ENCODE measurements around the gene GRIN2A. TPM values are rescaled to one million over a fixed set of nuclear protein-coding genes. Genes with fewer than 3 reads are reported as not detected.

GRIN2A gene
- total RNA-seq: 0.74 TPM
- long read RNA-seq: 0 reads

DNA sequence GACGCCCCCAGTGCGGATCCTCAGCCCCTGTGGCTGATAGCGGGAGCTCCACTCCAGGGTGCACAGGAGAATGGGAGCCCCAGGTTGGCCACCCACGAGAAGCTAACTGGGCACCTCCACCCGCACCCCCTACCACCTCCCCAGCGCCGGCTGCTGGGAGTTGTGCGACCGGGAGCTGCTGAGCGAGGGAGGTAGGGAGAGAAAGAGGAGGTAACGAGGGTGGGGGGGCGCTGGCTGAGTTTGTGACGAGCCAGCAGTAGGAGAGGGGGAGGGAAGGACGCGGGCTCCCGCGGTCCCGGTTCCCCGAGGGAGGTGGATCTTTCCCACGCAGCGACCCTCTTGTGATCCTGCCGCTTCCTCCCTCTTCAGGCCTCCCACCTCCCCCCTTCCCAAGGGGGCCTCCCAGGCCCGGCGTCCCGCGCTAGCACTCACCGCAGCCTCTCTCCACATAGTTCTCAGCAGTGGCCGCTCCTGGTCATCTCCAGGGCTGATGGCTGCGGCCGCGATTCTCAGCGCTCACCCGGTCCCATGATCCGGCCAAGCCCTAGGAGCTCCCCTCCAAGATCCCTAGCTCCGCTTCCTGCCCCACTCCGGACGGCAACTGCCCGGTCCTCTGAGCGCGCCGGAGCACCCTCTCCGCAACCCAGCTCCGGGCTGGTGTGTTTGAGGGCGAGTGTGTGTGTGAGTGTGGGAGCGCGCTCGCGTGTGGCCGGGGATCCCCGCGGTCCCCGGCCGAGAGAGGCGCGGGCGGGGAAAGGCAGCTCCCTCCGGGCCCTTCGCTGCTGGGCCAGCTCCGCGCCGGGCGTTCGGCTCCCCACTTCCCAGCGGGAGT is at the start of gene GRIN2A:
Gene GRIN2A, minus strand, starts transcription at position 207 of the 832 bp plus-strand sequence. CDS start 2,017 bp downstream, outside the sequence.
- no peak for DNase-seq (ENCODE audit: low spot score)

DNA sequence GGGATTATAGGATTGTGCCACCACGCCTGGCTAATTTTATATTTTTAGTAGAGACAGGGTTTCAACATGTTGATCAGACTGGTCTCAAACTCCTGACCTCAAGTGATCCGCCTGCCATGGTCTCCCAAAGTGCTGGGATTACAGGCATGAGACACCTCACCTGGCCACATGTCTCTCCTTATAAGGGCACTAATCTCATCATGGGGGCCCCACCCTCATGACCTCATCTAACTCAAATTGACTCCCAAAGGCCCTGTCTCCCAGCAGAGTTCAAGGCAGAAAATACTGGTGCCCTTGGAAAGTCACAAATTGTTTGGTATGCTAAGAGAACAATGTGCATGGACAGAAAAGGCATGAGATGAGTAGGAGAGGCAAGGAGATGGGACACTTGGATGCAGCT is 49.3 kb upstream of the GRIN2A start:
- no peak for DNase-seq (ENCODE audit: low spot score)

DNA sequence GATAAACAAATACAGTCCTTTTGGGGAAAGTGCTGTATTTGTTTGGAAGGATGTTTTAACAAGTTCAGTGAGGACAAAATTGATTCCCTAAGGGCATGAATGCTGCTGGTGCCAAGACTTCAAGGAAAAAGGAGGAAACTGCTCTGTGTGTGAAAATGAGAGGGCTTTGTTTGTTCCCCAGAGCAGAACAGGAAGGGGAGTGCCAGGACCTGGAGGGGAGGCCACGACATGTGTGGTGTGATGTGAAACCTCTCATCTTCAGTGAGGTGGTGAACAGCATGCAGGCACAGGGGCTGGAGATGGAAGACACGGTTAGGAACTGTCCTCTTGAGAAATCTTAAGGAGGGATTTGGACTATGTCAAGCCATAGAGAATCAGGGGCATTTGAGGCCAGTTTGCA is 46.6 kb upstream of the GRIN2A start:
- no peak for DNase-seq (ENCODE audit: low spot score)

DNA sequence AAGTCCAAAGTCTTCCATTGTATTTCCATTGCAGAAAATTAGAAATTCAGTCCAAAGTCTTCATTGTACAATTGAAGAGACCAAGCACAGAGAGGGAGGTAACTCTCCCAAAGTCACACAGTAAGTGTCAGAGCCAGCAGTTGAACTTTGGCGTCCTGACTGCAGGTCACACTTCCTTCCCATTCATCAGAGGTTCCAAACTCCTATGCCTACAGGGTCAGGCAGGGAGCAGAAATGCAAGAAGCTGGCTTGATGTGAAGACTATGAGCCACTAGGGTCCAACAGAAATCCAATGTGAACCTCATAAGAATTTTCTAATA is 44.7 kb upstream of the GRIN2A start:
- DNase-seq (ENCODE audit: low spot score): no peak

DNA sequence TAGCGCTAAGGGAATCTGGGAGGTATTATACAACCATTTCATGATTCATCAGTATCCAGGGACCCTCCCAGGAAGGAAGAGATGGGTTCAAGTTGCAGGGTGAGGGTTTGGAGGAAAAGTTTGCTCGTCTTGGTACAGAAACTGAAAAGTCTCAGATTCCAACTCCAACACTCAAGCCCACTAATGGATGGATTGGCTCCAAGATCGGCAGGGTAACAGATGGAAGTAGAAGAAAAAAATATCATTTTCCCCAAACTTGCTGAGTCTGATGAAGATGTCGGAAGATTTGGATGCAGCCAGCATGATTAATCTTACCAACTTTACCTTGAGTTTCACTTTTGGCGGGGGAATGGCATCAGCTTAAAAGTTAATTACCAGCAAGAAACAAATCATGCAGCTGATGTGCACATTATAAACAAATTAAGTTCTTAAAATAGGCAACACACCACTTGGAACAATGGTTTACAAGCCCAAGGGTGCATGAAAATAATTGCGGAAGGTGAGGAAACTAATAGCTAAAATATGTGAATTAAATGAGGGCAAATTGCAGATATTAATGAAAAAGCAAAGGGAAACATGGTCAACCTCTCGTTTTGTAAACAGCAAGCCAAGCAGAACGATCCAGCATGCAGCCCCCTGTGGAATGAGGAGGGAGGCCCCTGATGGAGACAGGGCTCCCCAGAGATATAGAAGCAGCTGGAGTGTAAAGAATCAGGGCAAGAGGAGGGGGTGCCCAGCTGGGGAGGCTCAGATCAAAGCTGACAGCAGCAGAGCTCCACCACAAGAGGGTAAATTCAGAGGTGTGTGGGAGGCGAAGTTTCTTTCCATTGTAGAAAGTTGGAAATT is 44.1 kb upstream of the GRIN2A start:
- DNase-seq (ENCODE audit: low spot score): no peak

DNA sequence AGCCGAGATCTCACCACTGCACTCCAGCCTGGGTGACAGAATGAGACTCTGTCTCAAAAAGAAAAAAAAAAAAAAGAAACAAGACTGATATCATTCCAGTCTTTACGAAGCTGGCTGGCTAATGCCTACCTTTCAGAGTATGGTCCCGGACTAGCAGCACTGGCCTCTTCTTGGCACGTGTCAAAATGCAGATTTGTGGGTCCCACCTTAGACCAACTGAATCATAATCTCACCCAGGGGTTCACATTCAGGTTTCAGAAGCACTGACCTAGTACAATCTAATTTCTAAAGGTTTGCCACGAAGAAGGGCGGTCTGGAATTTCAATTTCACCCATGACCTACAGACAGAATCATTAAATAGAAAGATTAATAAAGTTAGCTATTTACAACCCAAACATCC is 43.4 kb upstream of the GRIN2A start:
- no peak for DNase-seq (ENCODE audit: low spot score)

DNA sequence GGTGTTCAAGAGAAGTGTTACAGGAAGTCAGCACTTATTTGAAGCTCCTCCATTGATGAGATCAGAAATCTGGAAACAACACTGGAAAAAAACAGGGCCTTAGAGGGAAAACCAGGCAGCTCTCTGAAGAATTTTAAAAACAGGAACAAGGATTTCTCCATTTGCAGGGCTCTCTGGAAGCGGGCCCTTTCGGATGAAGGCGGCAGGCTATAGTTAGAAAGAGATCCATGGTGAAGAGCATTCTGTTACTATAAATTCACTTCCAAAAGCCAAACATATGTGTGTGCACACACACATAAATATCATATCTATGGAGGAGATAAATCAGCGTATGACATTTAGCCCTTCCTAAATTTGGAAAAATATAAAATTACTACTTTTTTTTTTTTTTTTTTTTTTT is 42.6 kb upstream of the GRIN2A start:
- DNase-seq (ENCODE audit: low spot score): no peak

DNA sequence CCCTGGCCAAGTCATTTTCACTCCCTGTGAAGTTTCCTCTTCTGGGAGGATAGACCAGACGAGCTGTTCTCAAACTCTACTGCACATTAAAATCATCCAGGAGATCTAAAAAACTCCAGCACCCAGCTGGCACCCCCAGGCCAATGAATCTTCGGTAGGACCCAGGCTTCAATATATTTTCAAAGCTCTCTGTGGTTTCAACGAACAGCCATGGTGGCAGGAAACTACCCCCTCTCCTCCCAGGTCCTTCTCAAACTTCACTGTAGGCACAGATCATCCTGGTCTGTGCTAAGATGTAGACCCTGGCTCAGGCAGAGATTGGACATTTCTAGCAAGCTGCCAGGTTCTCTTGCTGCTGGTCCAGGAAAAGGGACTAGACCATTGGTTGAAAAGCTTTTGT is 38.7 kb upstream of the GRIN2A start:
- no peak for DNase-seq (ENCODE audit: low spot score)

DNA sequence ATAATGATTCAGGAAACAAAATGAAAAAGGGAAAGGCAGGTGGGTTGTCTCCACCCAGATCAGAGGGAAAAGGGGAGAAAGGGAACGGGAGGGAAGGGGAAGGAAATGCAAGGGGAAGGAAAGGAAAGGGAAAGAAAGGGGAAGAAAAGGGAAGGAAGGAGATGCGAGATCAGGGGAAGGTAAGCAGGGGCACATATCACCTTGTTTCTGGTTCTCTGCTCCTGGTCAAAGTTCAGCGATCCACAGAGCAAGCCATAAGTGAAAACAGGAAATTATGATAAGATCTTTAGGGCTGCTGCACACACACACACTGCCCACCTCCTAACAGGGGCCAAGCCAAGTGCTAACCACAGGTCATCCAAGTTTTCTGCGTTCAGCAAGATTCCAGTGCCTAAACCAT is 37.5 kb upstream of the GRIN2A start:
- no peak for DNase-seq (ENCODE audit: low spot score)

DNA sequence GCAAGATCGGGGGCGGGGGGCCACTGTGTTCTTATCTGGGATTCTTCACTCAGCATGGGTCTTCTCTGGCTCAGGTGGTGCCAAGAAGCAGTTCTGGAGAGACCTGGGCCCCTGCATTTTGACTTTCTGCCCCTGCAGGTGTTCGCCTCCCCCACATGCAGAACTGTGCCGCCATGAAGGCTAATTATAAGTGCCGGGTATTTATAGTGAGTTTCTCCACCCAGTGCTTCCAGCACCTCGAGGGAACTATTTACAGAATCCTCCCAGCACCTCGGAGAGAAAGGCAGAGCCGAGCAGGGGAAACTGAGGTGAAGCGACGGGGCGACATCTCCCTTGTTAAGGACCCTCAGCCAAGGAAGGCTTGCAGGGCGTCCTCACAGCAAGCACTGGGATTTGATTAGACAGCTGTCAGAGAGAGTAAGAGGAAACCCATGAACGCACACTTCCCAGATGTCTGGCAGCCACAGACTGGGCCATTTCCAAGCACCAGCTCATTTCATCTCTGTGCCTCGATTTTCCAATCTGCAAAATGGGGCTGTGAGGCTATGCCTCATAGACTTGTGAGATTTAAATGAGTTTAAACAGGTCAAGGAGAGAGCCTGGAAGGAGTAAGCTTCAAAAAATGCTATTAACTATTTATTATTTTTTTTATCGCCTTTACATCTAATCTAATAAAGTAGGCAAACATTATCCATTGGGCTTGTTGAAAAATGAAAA is 36.4 kb upstream of the GRIN2A start:
- DNase-seq (ENCODE audit: low spot score): no peak

DNA sequence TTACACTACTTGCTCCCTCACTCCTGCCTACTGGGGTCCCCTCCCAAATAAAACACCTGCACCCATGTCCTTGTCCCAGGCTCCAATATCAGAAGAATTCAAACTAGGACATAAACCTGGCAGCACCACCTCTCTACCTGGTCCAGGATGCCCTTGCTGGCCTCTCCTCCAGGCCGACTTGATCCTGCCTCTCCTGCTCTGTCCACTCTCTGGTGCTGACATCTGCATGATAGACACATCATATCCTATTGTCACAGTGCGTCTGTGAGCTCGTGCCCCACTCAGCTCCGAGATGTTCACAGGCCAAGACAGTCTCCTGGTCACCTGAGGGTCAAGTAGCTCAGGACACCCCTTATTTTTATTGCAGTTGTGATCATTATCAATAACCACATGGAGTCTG is 31.5 kb upstream of the GRIN2A start:
- DNase-seq (ENCODE audit: low spot score): no peak

DNA sequence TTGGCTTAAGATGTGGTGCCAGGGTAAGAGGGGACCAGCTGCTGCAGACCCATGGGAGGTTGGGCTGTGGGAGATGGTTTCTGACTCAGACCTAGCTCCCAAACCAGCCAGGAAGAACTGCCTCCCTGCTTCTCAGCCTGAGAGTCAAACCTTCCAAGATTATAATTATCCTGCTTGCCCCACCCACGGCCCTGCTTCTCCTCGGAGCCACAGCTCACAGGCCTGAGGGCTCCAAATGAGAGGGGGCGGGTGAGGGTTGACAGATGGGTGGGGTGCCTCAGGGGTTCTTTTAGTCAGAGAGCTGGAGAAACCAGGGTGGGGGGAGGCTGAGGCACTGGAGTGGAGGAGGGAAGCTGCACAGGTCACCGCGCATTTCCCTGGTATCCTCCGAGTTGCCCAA is 28.7 kb upstream of the GRIN2A start:
- DNase-seq (ENCODE audit: low spot score): no peak

DNA sequence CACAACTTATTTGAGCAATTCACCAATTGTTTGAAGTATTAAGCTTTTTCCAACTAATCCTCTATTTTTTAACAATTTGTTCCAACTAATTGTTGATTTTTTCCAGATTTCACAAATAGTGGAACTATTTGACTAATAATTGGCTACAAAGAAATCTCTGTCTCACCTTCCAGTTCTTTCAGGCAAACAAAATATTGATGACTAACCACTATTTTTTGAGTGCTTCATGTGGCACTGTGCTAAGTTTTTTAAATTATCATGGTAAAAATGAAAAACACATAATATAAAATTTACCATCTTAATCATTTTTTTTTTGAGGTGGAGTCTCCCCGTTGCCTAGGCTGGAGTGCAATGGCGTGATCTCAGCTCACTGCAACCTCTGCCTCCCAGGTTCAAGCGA is 24.6 kb upstream of the GRIN2A start:
- DNase-seq (ENCODE audit: low spot score): no peak

DNA sequence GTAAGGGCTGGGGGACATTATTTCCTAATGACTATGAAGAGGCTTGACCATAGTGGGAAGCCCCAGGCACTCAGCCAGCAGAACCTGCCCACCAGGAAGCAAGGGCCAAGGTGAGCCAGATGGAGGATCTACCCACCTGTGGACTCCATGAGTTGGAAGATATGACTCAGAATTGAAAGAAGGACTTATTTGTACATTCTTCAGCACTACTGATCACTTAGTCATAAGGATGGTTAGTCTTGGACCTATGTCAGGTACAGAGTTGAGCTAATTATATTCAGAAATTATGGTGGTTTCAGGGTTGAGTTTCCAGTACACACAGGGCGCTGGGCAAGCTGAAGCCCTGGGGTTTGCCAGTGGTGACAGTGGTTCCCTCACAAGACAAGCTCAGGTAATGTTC is 24.0 kb upstream of the GRIN2A start:
- DNase-seq (ENCODE audit: low spot score): no peak

DNA sequence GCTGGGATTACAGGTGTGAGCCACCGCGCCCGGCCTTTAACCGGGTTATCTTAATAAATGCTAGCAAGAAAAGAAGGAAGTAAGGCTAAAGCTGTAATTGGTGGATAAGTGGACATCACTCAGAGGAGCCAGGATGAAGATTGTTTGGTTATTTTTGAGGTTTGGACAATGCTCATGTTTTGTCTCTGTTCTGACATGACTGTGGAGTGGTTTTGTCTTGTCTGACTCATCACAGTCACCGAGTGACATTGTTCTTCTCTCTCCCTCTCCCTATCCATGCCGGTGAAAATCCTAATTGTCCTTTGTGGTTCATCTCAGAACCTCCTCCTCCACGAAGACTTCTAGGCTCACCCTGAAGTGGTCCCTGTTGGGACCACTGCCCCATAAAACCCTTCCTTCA is 23.5 kb upstream of the GRIN2A start:
- no peak for DNase-seq (ENCODE audit: low spot score)

DNA sequence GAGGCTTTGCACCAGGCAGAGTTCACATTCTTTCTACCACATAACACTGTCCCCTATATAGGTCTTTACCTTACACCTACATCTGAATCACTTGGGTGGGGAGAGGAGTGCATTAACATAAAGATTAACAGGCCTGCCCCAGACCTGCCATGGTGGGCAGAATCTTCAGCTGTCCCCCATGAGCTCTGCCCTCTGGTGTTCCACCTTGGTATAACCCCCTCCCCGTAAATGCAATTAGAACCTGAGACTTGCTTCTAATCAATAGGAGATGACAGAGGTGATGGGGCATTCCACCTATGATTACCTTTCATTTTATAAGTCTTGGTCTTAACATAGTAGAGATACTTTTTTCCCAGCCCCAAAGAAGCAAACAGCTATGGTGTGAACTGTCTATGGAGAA is 20.4 kb upstream of the GRIN2A start:
- DNase-seq (ENCODE audit: low spot score): no peak

DNA sequence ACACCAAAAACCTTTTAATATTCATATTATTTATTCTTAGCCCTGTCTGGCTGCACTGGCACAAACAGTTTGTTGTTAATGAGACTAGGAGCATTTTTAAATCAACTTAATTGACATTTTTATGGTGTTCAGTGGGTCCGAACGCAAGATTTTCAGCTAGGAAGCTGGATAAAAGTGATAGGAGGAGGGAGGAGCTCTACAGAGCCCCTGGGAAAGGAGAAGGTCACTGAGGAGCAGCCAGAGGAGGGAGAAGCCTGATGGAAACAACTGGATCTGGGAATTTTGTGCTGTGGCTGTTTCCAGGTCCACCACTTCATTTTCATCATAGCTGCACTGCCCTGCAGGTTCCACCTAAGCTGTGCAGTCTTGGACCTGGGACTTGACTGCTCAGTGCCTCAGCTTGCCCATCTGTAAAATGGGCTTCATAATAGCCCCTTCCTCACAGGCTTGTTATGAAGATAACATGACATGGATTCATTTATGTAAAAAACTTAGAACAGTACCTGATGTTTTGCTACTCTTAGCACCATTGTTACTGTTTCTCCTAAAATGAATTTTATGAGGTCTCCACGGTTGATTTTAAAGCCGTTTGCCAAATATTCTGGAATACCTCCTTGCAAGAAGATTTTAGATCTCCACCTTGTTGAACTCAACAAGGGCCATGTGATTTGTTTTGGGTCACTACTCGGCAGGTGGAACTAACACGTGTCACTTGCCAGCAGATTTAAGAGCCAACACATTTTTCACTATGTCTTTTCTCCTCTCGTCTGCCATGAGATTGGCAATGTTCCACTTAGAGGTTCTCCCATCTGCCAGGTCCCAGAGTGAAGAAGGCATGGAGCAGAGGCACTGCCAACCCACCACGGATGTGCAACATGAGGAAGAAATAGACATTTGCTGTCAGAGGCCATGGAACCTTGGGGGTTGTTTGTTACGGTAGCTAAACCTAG is 18.7 kb upstream of the GRIN2A start:
- DNase-seq (ENCODE audit: low spot score): no peak

DNA sequence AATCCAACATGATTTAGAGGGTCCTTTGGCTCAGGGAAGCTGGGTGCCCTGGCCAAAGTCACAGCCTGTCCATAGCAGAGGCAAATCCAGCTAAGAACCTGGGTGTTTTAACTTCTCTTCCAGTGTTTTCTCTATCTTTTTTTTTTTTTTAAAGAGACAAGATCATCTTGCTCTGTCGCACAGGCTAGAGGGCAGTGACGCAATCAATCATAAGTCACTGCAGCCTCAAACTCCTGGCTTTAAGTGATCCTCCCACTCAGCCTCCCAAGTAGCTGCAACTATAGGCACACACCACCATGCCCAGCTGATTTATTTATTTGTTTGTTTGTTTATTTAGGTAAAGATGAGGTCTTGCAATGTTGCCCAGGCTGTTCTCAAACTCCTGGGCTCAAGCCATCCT is 14.8 kb upstream of the GRIN2A start:
- DNase-seq (ENCODE audit: low spot score): no peak

DNA sequence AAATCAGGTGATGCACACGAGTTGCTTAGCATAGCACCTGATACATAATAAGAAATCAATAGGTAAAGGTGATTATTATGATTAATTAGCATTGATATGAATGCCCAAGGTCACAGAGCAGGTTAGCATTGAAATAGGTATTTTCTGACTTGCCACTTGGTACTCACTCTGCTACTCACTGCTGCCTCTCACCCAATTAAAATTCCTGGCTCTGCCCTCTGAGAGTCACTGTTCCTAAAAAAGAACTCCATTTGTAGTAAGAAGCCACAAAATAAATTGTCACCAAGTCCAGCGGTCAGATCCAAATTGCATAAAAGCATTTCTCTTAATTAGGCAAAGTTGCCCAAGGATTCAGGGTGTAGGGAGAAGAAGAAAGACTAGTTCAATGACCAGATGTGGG is 8.9 kb upstream of the GRIN2A start:
- no peak for DNase-seq (ENCODE audit: low spot score)

DNA sequence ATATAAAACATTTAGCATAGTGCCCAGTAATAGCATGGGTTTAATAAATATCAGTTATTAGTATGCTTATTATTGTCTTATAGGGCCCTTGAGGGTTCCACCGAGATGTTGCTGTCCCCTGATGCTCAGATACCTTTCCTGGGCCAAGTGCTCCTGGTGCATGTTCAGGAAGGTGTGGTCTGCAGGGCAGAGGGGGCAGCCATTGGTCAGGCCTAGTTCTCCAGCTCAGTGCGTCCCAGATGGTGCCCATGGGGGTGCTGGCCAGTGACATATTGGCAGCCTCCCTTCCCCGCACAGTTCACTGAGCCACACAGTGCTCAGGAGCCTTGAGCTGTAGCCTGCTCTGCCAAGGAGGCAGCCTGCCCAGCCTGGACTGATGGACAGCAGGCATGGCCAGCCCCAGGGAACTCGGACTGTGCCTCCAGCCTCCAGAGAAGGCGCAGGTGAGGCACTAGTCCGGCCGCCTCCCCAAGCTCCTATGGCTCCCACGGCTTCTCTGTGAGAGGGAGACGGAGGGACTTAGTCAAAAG is 7.7 kb upstream of the GRIN2A start:
- DNase-seq (ENCODE audit: low spot score): no peak

DNA sequence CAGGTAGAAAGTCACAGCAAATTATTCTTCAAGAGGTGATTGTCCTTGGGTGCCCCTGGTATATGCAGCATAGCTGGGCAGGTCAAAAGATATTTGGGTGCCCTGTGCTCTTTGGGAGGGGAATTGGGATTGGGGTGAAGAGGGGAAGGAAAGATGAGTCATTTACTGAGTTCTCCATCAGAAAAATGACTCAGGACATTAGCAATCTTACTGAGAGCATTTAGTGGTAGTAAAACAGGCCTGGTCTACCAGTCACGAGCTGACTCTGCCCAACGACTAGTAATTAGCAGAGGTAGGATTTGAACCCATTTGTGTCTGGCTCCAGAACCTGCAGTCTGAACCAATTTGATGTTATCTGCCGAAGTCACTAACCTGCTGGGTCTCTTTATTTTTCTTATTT is 6.0 kb upstream of the GRIN2A start:
- no peak for DNase-seq (ENCODE audit: low spot score)
